ENCODE data around the gene DNAJC5G.
A peak's percentile ranks its signal among the peaks of the same experiment; 100 is the strongest.

Gene DNAJC5G

GRCh38 chr2:27320958-27321543 lies 45.8 kb downstream of the DNAJC5G start:
- peak; percentile 96 for DNase-seq (ENCODE audit: low spot score)
- POLR2A ChIA-PET (ENCODE audit: low non-redundant PET): no interaction called here
- peak overlapping the region; percentile 85 for H3K27ac ChIP-seq
- CTCF ChIA-PET: interaction anchor here (0.9 to 1.8 kb wide), 4 partner anchors 9 to 56 kb away, joined by 3 to 5 read pairs (median 4); partner anchors contain the start of gene SNX17
- peak; percentile 70 for TF ChIP-seq CTCF (conservative IDR thresholded peaks at IDR 0.05; ENCODE audit: low read depth)

GRCh38 chr2:27322301-27322765 lies 47.1 kb downstream of the DNAJC5G start:
- no peak for DNase-seq (ENCODE audit: low spot score)
- no peak for TF ChIP-seq CTCF (conservative IDR thresholded peaks at IDR 0.05; ENCODE audit: low read depth)
- ChIA-PET POLR2A (ENCODE audit: low non-redundant PET) (interaction anchor here (0.5 to 0.9 kb wide), 2 partner anchors 232 to 235 kb away, joined by 3 read pairs; no protein-coding TSS in a partner anchor), CTCF (interaction anchor here (0.6 to 1.8 kb wide), 4 partner anchors 10 to 57 kb away, joined by 3 to 5 read pairs (median 4); no protein-coding TSS in a partner anchor)
- peak overlapping the region; percentile 85 for H3K27ac ChIP-seq

- peak; percentile 97 for DNase-seq (ENCODE audit: low spot score)
- peak within 1 kb of the TSS; percentile 85 for H3K27ac ChIP-seq
- POLR2A ChIA-PET (ENCODE audit: low non-redundant PET): interaction anchor here (0.5 to 0.9 kb wide), 2 partner anchors 233 to 236 kb away, joined by 3 read pairs; no protein-coding TSS in a partner anchor
- CTCF ChIA-PET: interaction anchor here (0.6 to 1.0 kb wide), 3 partner anchors 11 to 33 kb away, joined by 3 to 4 read pairs (median 3); no protein-coding TSS in a partner anchor
- no peak for TF ChIP-seq CTCF (conservative IDR thresholded peaks at IDR 0.05; ENCODE audit: low read depth)
These were observed 47.7 kb downstream of the DNAJC5G start, which contains the start of gene MPV17 for GRCh38 chr2:27322766-27323595. TSS of gene MPV17 (minus strand) at chr2:27323097. CDS start at chr2:27322517, 580 bp downstream.

GRCh38 chr2:27323596-27324285 lies 48.5 kb downstream of the DNAJC5G start:
- peak overlapping the region; percentile 85 for H3K27ac ChIP-seq
- DNase-seq (ENCODE audit: low spot score): no peak
- no peak for TF ChIP-seq CTCF (conservative IDR thresholded peaks at IDR 0.05; ENCODE audit: low read depth)
- ChIA-PET CTCF (no interaction called here), POLR2A (ENCODE audit: low non-redundant PET) (interaction anchor here (0.6 to 0.7 kb wide), 2 partner anchors 42 to 215 kb away, joined by 3 to 4 read pairs; no protein-coding TSS in a partner anchor)

GRCh38 chr2:27324720-27325119 lies 49.5 kb downstream of the DNAJC5G start:
- CTCF ChIA-PET: no interaction called here

More at GRCh38 chr2:27324720-27325119, 49.5 kb downstream of the DNAJC5G start:
- no peak overlapping the region; the same call in 1 of the 2 replicates for H3K27ac ChIP-seq
- no peak for DNase-seq (ENCODE audit: low spot score)
- POLR2A ChIA-PET (ENCODE audit: low non-redundant PET): interaction anchor here (0.7 kb wide), 1 partner anchor 41 kb away, joined by 4 read pairs; no protein-coding TSS in a partner anchor
- no peak for TF ChIP-seq CTCF (conservative IDR thresholded peaks at IDR 0.05; ENCODE audit: low read depth)

Data from RWPE1 (cell line).